IMR-90 (cell line): ENCODE measurements around the gene TXK. TPM values are rescaled to one million over a fixed set of nuclear protein-coding genes. Genes with fewer than 3 reads are reported as not detected.

Experiments
- ATAC-seq: fragments of 200-7000 bp; cut with Tn5 transposase; 2 replicates; pipeline ENCODE4 v1.9.1; 2020; ENCODE audit warnings: low read depth, mild to moderate bottlenecking, moderate library complexity
- BruUV-seq: library from RNA; stranded (reverse); fragments of 400-500 nt; replicated peaks from 2 replicates; lab custom pipeline; 2021; lab: Mats Ljungman, UMichigan
- CTCF ChIA-PET: fragments of 300-600 bp; formaldehyde crosslinking; extraction: SDS; loops from one replicate; lab custom pipeline; 2021; ENCODE audit warnings: antibody characterized with exemption; lab: Yijun Ruan, JAX
- POLR2A ChIA-PET: fragments of 300-600 bp; sonication (Branson Sonifier 250); formaldehyde crosslinking; loops from one replicate; lab custom pipeline; 2022; ENCODE audit warnings: antibody characterized with exemption; ENCODE audit not compliant: unreplicated experiment; lab: Charles Lee
- DNase-seq: peaks from one replicate; pipeline ENCODE4 v3.0.0; 2013
- H2AFZ ChIP-seq: replicated peaks from 2 replicates; pipeline ENCODE3; 2013; ENCODE audit warnings: low read length, mild to moderate bottlenecking; ENCODE audit not compliant: poor library complexity
- H2AK5ac ChIP-seq: 2 replicates; pipeline ENCODE4 v1.6.1; 2013; ENCODE audit warnings: low read depth, low read length, inconsistent platforms
- H2AK9ac ChIP-seq: replicated peaks from 2 replicates; pipeline ENCODE3; 2013; ENCODE audit warnings: mild to moderate bottlenecking, low read depth, low read length, moderate library complexity; ENCODE audit not compliant: poor library complexity
- H2BK120ac ChIP-seq: 2 replicates; pipeline ENCODE4 v1.6.1; 2013; ENCODE audit warnings: low read depth, low read length, inconsistent platforms
- H2BK15ac ChIP-seq: 3 replicates; pipeline ENCODE4 v1.6.1; 2013; ENCODE audit warnings: low read depth, low read length, inconsistent platforms
- H2BK20ac ChIP-seq: 2 replicates; pipeline ENCODE4 v1.6.1; 2013; ENCODE audit warnings: low read depth, mild to moderate bottlenecking, inconsistent platforms, low read length, moderate library complexity
- H2BK5ac ChIP-seq: 2 replicates; pipeline ENCODE4 v1.6.1; 2013; ENCODE audit warnings: mild to moderate bottlenecking, low read depth, low read length, inconsistent platforms; ENCODE audit not compliant: poor library complexity, severe bottlenecking
- H3K14ac ChIP-seq: replicated peaks from 2 replicates; pipeline ENCODE4 v1.6.1; 2013; ENCODE audit warnings: low read depth, low read length, inconsistent platforms
- H3K18ac ChIP-seq: 2 replicates; pipeline ENCODE4 v1.6.1; 2013; ENCODE audit warnings: low read depth, low read length, control low read depth
- H3K23ac ChIP-seq: 2 replicates; pipeline ENCODE4 v1.6.1; 2013; ENCODE audit warnings: low read depth, low read length, inconsistent platforms
- H3K27ac ChIP-seq: 2 replicates; pipeline ENCODE4 v1.5.1; 2013; ENCODE audit warnings: mild to moderate bottlenecking, control low read depth, low read length; ENCODE audit not compliant: insufficient read depth
- H3K27me3 ChIP-seq: 2 replicates; pipeline ENCODE4 v1.6.1; 2013; ENCODE audit warnings: low read length; ENCODE audit not compliant: control insufficient read depth, insufficient read depth
- H3K36me3 ChIP-seq: 2 replicates; pipeline ENCODE4 v1.6.1; 2013; ENCODE audit warnings: low read length, mixed read lengths; ENCODE audit not compliant: control insufficient read depth, insufficient read depth
- H3K4ac ChIP-seq: 2 replicates; pipeline ENCODE4 v1.6.1; 2013; ENCODE audit warnings: low read depth, low read length, inconsistent platforms
- H3K4me1 ChIP-seq: 2 replicates; pipeline ENCODE4 v1.6.1; 2013; ENCODE audit warnings: low read length, mixed read lengths; ENCODE audit not compliant: control insufficient read depth, insufficient read depth
- H3K4me2 ChIP-seq: 2 replicates; pipeline ENCODE4 v1.6.1; 2013; ENCODE audit warnings: low read depth, mild to moderate bottlenecking, control low read depth, low read length, moderate library complexity
- H3K4me3 ChIP-seq: 2 replicates; pipeline ENCODE4 v1.5.1; 2013; ENCODE audit warnings: low read depth, mild to moderate bottlenecking, control low read depth, low read length, moderate library complexity; ENCODE audit not compliant: insufficient read depth
- H3K56ac ChIP-seq: 2 replicates; pipeline ENCODE4 v1.6.1; 2013; ENCODE audit warnings: low read length, inconsistent platforms; ENCODE audit not compliant: insufficient read depth; ENCODE audit errors: extremely low read depth
- H3K79me1 ChIP-seq, 2 experiments: 2 replicates each; pipeline ENCODE4 v1.6.1; 2013; ENCODE audit warnings: low read length in 2 of 2, inconsistent platforms in 1 of 2, low read depth in 1 of 2
- H3K9ac ChIP-seq: 2 replicates; pipeline ENCODE4 v1.6.1; 2013; ENCODE audit warnings: low read depth, low read length, control low read depth
- H3K9me1 ChIP-seq: 2 replicates; pipeline ENCODE4 v1.6.1; 2013; ENCODE audit warnings: low read length, inconsistent platforms; ENCODE audit not compliant: insufficient read depth
- H3K9me3 ChIP-seq: 2 replicates; pipeline ENCODE4 v1.6.1; 2013; ENCODE audit warnings: low read length; ENCODE audit not compliant: control insufficient read depth, insufficient read depth
- H4K20me1 ChIP-seq: 2 replicates; pipeline ENCODE4 v1.6.1; 2013; ENCODE audit warnings: low read length, inconsistent platforms; ENCODE audit not compliant: insufficient read depth
- H4K5ac ChIP-seq: 2 replicates; pipeline ENCODE4 v1.6.1; 2013; ENCODE audit warnings: mild to moderate bottlenecking, low read depth, low read length, control low read depth
- H4K8ac ChIP-seq, 2 experiments: 2 replicates each; pipeline ENCODE4 v1.6.1; 2013; ENCODE audit warnings: low read depth in 2 of 2, low read length in 2 of 2, control low read depth in 1 of 2, inconsistent platforms in 1 of 2
- H4K91ac ChIP-seq: 2 replicates; pipeline ENCODE4 v1.6.1; 2013; ENCODE audit warnings: low read depth, low read length, inconsistent platforms; ENCODE audit not compliant: insufficient read depth
- RFX5 ChIP-seq: IDR thresholded peaks from 2 replicates; pipeline ENCODE4 v1.8.0; 2012; ENCODE audit warnings: low read depth, mild to moderate bottlenecking, low read length, moderate library complexity
- WGBS, 2 experiments: methylation state at CpG; one replicate each; pipeline versions ENCODE4 v1.1.5 to v1.1.7; 2013; ENCODE audit warnings: missing lambda C conversion rate in 2 of 2; ENCODE audit not compliant: insufficient read length in 1 of 2; ENCODE audit errors: extremely low coverage in 2 of 2; 5-methylcytosine and 5-hydroxymethylcytosine counted together
- dilution Hi-C: fragments of 300-500 bp; cut with HindIII; formaldehyde crosslinking; loops from one replicate; pipeline ENCODE4 v1.14.3; 2018; ENCODE audit warnings: low sequenced_read_pairs; ENCODE audit not compliant: unreplicated experiment
- in situ Hi-C: fragments of 300-500 bp; cut with MboI; formaldehyde crosslinking; loops from 3 replicates; pipeline ENCODE4 v1.14.3; 2019; ENCODE audit warnings: low sequenced_read_pairs, inconsistent platforms, mixed read lengths
- intact Hi-C: fragments of 100-400 bp; cut with micrococcal nuclease; formaldehyde crosslinking; loops from 2 replicates; pipeline ENCODE4 v1.10.0; 2022
- polyA plus RNA-seq, 3 experiments: library from polyadenylated mRNA; depleted of rRNA; stranded (reverse); fragments of >200 nt; gene quantifications; 2 replicates each; pipeline ENCODE4 v1.2.3, GENCODE V29; 2012; ENCODE audit warnings: low replicate concordance in 1 of 3
- total RNA-seq: library from RNA; depleted of rRNA; stranded (reverse); fragments of >200 nt; gene quantifications from 2 replicates; pipeline ENCODE4 v1.2.3, GENCODE V29; 2012

Gene TXK
- total and polyA plus RNA-seq, 2 of the 4 experiments (the other 2 are of a cell fraction), result not detected

DNA sequence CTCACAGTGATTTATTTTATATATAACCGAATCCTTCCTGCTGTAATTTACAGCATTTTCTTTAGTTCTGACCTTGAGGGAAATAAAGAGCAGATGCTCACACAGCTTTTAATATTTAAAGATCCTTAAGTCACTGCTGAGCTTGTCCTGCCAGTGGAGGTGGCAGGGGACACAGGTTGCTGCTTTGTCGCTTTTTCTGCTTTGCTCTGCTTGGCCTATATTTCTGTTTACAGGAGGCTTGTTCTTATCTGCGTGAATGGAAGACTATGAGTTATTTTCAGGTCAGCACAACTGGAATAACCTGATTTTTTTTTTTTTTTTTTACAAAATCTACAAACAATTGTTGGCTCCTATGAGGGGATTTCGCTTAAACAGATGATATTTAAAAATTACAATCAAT is 2.3 kb downstream of the TXK start:
- Histone ChIP-seq H2BK5ac (no peak overlapping the region), H3K36me3 (no peaks in the 10 kb centered on the region), H3K4me3 (no peak overlapping the region), H3K9me1 (peaks cover 6% of the 10 kb centered on the region; the same call in 1 of the 2 replicates), H3K4me2 (no peak overlapping the region), H3K4ac (no peak overlapping the region), H3K27ac (no peak overlapping the region), H3K27me3 (no peaks in the 10 kb centered on the region), H3K56ac (no peak overlapping the region), H2AFZ (no peak overlapping the region), H3K9ac (no peak overlapping the region), H2AK9ac (no peak overlapping the region), H3K18ac (no peak overlapping the region), H3K9me3 (no peaks in the 10 kb centered on the region), H2AK5ac (no peak overlapping the region), H4K8ac (no peak overlapping the region), H3K23ac (no peak overlapping the region), H3K79me1 (no peaks in the 10 kb centered on the region), H2BK20ac (no peak overlapping the region), H4K91ac (no peak overlapping the region), H2BK120ac (no peak overlapping the region), H3K14ac (no peak overlapping the region), H4K5ac (no peak overlapping the region), H2BK15ac (no peak overlapping the region), H3K4me1 (peaks cover 3% of the 10 kb centered on the region), H4K20me1 (no peaks in the 10 kb centered on the region)
- no TSS peak for BruUV-seq
- dilution Hi-C loops, result no loop called here
- DNase-seq, result no peak
- in situ Hi-C loops, result loop anchor here (10.0 kb wide), 1 partner anchor 413 kb away; no protein-coding TSS in a partner anchor
- CTCF ChIA-PET, result interaction anchor here (0.5 kb wide), 1 partner anchor 34 kb away, joined by 3 read pairs; no protein-coding TSS in a partner anchor
- ATAC-seq, result no peak
- intact Hi-C loops, result no loop called here
- TF ChIP-seq RFX5, result no peak
- POLR2A ChIA-PET, result no interaction called here
- WGBS, 2 experiments, result no CpG with 5 or more reads among the region's 4 CpGs
